ENCODE data around the gene LUZP1.

The LUZP1 gene

DNA sequence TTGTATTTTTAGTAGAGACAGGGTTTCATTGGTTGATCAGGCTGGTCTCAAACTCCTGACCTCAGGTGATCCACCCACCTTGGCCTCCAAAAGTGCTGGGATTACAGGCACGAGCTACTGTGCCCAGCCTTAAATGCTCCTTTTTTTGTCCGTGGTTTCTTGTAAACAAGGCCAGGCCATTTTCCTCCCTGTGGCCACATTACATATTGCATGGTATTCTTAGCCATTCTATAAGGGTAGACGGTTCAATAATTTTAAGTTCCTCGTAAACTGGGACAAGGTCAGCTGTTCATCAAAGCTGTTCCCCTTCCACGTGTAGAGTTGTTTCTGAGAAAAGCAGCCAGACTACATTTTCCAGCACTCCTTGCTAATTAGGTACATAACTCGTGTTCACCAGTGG lies 10.3 kb upstream of the LUZP1 start:
- H3K9me3 ChIP-seq (ENCODE audit: control extremely low read depth in 1 of 5, control insufficient read depth in 4 of 5, insufficient read depth in 2 of 5, low read depth in 1 of 5, low read length in 4 of 5), result no peaks in the 10 kb centered on the region
- H3K36me3 ChIP-seq (ENCODE audit: control insufficient read depth in 4 of 4, insufficient read depth in 4 of 4, low read length in 3 of 4), result no peaks in the 10 kb centered on the region
- 78% methylated on average over 4 of the region's 6 CpGs for WGBS (ENCODE audit: insufficient coverage)
- CTCF ChIA-PET, result interaction anchor here (1.0 to 13.3 kb wide), 11 partner anchors 9 to 85 kb away, joined by 3 to 478 read pairs (median 4); no protein-coding TSS in a partner anchor
- H3K4me1 ChIP-seq (ENCODE audit: control extremely low read depth in 1 of 4, control insufficient read depth in 4 of 4, insufficient read depth in 4 of 4, low read length in 3 of 4), result peaks cover 0 to 26% (median 18%) of the 10 kb centered on the region in 4 experiments
- peak in 2 of 3 donors; percentile 62 to 64 for DNase-seq
- H3K27ac ChIP-seq (ENCODE audit: insufficient read depth in 1 of 2, low read depth in 1 of 2, low read length in 2 of 2, poor library complexity in 1 of 2, severe bottlenecking in 2 of 2), result no peak overlapping the region
- POLR2A ChIA-PET, result interaction anchor here (0.7 kb wide), 2 partner anchors 342 to 452 kb away, joined by 3 read pairs; no protein-coding TSS in a partner anchor
- no peak overlapping the region for H3K4me3 ChIP-seq (ENCODE audit: control insufficient read depth in 1 of 7, extremely low read depth in 1 of 7, insufficient read depth in 4 of 7, low read depth in 2 of 7, low read length in 6 of 7)
- no peaks in the 10 kb centered on the region for H3K27me3 ChIP-seq (replicated peaks in 2 of 5; ENCODE audit: control insufficient read depth in 4 of 5, insufficient read depth in 5 of 5, low read length in 4 of 5)

DNA sequence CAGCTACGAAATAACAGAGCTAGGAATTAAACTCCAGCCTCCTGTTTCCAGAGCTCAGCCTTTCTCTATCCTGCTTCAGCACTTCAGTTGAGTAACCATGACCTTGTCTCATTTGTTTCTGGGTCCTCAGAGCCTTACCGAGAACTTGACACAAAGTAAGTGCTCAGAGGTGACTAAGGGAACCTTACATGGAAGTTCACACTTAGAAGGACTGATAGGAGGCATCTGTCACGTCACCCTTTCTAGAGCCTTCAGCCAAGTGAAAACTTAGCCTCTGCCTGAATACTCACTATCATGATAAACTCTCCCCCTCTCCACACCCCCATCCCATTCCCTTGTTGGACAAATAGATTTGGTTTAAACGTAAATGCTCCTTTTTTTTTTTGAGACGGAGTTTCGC lies 9.8 kb upstream of the LUZP1 start:
- Histone ChIP-seq H3K36me3 (ENCODE audit: control insufficient read depth in 4 of 4, insufficient read depth in 4 of 4, low read length in 3 of 4) (no peaks in the 10 kb centered on the region), H3K9me3 (ENCODE audit: control extremely low read depth in 1 of 5, control insufficient read depth in 4 of 5, insufficient read depth in 2 of 5, low read depth in 1 of 5, low read length in 4 of 5) (no peaks in the 10 kb centered on the region), H3K27me3 (replicated peaks in 2 of 5; ENCODE audit: control insufficient read depth in 4 of 5, insufficient read depth in 5 of 5, low read length in 4 of 5) (no peaks in the 10 kb centered on the region), H3K4me1 (ENCODE audit: control extremely low read depth in 1 of 4, control insufficient read depth in 4 of 4, insufficient read depth in 4 of 4, low read length in 3 of 4) (peaks cover 0 to 26% (median 18%) of the 10 kb centered on the region in 4 experiments), H3K27ac (ENCODE audit: insufficient read depth in 1 of 2, low read depth in 1 of 2, low read length in 2 of 2, poor library complexity in 1 of 2, severe bottlenecking in 2 of 2) (no peak overlapping the region), H3K4me3 (ENCODE audit: control insufficient read depth in 1 of 7, extremely low read depth in 1 of 7, insufficient read depth in 4 of 7, low read depth in 2 of 7, low read length in 6 of 7) (no peak overlapping the region)
- 94% methylated on average over 2 of the region's 6 CpGs for WGBS (ENCODE audit: insufficient coverage)
- POLR2A ChIA-PET, result interaction anchor here (0.7 kb wide), 1 partner anchor 451 kb away, joined by 3 read pairs; no protein-coding TSS in a partner anchor
- DNase-seq, result peak in 1 of 3 donors; percentile 24
- CTCF ChIA-PET, result interaction anchor here (0.6 to 13.3 kb wide), 12 partner anchors 8 to 85 kb away, joined by 3 to 478 read pairs (median 4); no protein-coding TSS in a partner anchor

DNA sequence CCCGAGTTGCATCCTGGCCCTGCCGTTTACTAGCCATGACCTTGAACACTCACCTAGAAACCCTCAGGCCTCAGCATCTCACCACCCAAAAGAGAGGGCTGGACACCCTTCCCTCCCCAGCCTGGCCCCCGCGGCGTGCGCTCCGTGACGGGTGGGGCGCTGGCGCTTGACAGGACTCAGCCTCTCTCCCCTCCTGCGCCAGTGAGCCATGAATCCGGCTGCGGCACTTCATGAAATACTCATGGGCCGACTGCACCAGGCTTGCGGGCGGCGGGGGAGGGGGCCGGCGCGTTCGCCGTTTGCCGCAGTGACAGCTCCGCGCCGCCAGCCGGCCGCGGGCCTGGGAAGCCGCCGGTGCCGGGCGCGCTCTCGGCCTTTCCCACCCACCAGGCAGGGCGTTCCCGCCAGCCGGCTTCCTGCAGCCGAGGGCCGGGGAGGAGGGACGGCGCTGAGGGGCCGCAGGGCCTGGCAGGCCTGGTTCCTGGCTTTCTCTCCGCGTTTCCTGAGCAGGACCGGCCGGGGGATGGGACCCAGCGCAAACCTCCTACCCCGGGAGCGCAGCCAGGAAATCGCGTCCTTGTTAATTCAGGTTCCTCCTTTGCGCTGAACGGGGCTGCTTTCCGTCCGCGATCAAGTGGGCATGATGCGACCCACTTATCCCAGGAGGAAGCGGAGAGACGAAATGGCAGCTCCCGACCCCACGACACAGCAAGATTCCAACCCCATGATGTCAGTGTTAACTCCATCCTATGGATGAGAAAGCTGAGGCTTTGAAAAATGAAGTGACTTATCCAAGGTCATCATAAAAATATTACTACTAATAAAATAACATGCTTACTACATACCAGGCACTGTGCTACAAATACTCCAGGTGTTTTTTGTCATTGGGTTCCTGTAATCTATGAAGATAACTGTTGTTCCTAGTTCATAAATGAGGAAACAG lies 9.1 kb upstream of the LUZP1 start:
- CTCF ChIA-PET, result interaction anchor here (0.6 to 13.3 kb wide), 14 partner anchors 8 to 84 kb away, joined by 3 to 478 read pairs (median 4); no protein-coding TSS in a partner anchor
- WGBS (ENCODE audit: insufficient coverage), result under 1% methylated on average over 45 of the region's 62 CpGs
- H3K36me3 ChIP-seq (ENCODE audit: control insufficient read depth in 4 of 4, insufficient read depth in 4 of 4, low read length in 3 of 4), result no peaks in the 10 kb centered on the region
- no peaks in the 10 kb centered on the region for H3K27me3 ChIP-seq (replicated peaks in 2 of 5; ENCODE audit: control insufficient read depth in 4 of 5, insufficient read depth in 5 of 5, low read length in 4 of 5)
- H3K9me3 ChIP-seq (ENCODE audit: control extremely low read depth in 1 of 5, control insufficient read depth in 4 of 5, insufficient read depth in 2 of 5, low read depth in 1 of 5, low read length in 4 of 5), result no peaks in the 10 kb centered on the region
- peak; percentile 71 to 89 (median 83) for DNase-seq
- H3K4me3 ChIP-seq (ENCODE audit: control insufficient read depth in 1 of 7, extremely low read depth in 1 of 7, insufficient read depth in 4 of 7, low read depth in 2 of 7, low read length in 6 of 7), result peak overlapping the region; percentile 50 to 85 (median 63)
- POLR2A ChIA-PET, result interaction anchor here (0.7 kb wide), 2 partner anchors 79 to 1584 kb away, joined by 3 to 4 read pairs; no protein-coding TSS in a partner anchor
- H3K4me1 ChIP-seq (ENCODE audit: control extremely low read depth in 1 of 4, control insufficient read depth in 4 of 4, insufficient read depth in 4 of 4, low read length in 3 of 4), result peaks cover 0 to 26% (median 18%) of the 10 kb centered on the region in 4 experiments
- H3K27ac ChIP-seq (ENCODE audit: insufficient read depth in 1 of 2, low read depth in 1 of 2, low read length in 2 of 2, poor library complexity in 1 of 2, severe bottlenecking in 2 of 2), result peak overlapping the region in 1 of 2 experiments; percentile 58

DNA sequence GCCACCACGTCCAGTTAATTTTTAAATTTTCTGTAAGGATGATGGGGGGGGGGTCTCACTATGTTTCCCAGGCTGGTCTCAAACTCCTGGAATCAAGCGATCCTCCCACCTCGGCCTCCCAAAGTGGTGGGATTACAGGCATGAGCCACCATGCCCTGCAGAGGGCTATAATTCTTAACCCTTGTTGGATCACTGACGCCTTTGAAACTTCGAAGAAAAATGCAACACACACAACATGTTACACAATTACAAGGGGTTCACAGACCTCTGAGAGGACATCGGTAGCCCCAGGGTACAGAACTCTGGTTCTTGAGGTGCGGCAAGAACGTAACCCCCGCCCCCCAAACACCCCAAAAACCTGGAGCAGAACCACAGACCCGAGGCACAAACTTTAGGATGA lies 8.4 kb upstream of the LUZP1 start:
- Histone ChIP-seq H3K4me3 (ENCODE audit: control insufficient read depth in 1 of 7, extremely low read depth in 1 of 7, insufficient read depth in 4 of 7, low read depth in 2 of 7, low read length in 6 of 7) (peak overlapping the region; percentile 50 to 85 (median 63)), H3K36me3 (ENCODE audit: control insufficient read depth in 4 of 4, insufficient read depth in 4 of 4, low read length in 3 of 4) (no peaks in the 10 kb centered on the region), H3K9me3 (ENCODE audit: control extremely low read depth in 1 of 5, control insufficient read depth in 4 of 5, insufficient read depth in 2 of 5, low read depth in 1 of 5, low read length in 4 of 5) (no peaks in the 10 kb centered on the region), H3K4me1 (ENCODE audit: control extremely low read depth in 1 of 4, control insufficient read depth in 4 of 4, insufficient read depth in 4 of 4, low read length in 3 of 4) (peaks cover 0 to 26% (median 18%) of the 10 kb centered on the region in 4 experiments), H3K27ac (ENCODE audit: insufficient read depth in 1 of 2, low read depth in 1 of 2, low read length in 2 of 2, poor library complexity in 1 of 2, severe bottlenecking in 2 of 2) (no peak overlapping the region), H3K27me3 (replicated peaks in 2 of 5; ENCODE audit: control insufficient read depth in 4 of 5, insufficient read depth in 5 of 5, low read length in 4 of 5) (no peaks in the 10 kb centered on the region)
- no peak for DNase-seq
- ChIA-PET CTCF (interaction anchor here (1.0 to 13.3 kb wide), 6 partner anchors 12 to 83 kb away, joined by 3 to 478 read pairs (median 4); no protein-coding TSS in a partner anchor), POLR2A (interaction anchor here (0.7 kb wide), 1 partner anchor 1583 kb away, joined by 3 read pairs; no protein-coding TSS in a partner anchor)
- 26% methylated on average over 7 of the region's 10 CpGs for WGBS (ENCODE audit: insufficient coverage)

DNA sequence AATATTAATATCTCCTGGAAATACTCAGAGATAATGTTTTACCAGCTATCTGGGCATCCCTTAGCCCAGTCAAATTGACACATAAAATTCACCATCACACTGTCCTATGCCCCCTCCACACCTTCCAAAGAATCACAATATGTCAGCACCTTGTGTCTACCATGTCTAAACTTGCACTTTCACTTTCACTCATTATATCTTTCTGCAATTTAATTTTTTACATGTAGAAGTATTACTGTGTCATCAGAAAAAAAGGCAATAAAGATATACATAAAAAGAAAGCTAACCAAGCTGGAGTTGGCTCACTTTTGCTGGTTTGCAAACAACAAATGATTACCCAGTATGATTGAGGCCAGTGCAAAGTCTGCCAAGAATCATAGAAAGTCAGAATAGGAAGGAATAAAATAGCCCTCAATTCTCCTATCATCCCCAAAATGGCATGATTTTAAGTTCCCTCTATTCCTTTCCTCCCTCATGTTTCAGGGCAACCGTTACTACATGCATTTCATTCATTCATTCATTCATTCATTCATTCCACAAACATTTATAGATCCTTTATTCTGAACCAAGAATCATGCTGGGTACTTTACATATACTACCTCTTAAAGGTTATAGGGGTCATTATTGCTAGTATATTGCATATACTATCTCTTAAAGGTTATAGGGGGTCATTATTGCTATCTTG lies 5.9 kb upstream of the LUZP1 start:
- Histone ChIP-seq H3K4me1 (ENCODE audit: control extremely low read depth in 1 of 4, control insufficient read depth in 4 of 4, insufficient read depth in 4 of 4, low read length in 3 of 4) (peaks cover 0 to 45% (median 29%) of the 10 kb centered on the region in 4 experiments), H3K4me3 (ENCODE audit: control insufficient read depth in 1 of 7, extremely low read depth in 1 of 7, insufficient read depth in 4 of 7, low read depth in 2 of 7, low read length in 6 of 7) (no peak overlapping the region), H3K27ac (ENCODE audit: insufficient read depth in 1 of 2, low read depth in 1 of 2, low read length in 2 of 2, poor library complexity in 1 of 2, severe bottlenecking in 2 of 2) (no peak overlapping the region), H3K36me3 (ENCODE audit: control insufficient read depth in 4 of 4, insufficient read depth in 4 of 4, low read length in 3 of 4) (no peaks in the 10 kb centered on the region), H3K27me3 (replicated peaks in 2 of 5; ENCODE audit: control insufficient read depth in 4 of 5, insufficient read depth in 5 of 5, low read length in 4 of 5) (no peaks in the 10 kb centered on the region), H3K9me3 (ENCODE audit: control extremely low read depth in 1 of 5, control insufficient read depth in 4 of 5, insufficient read depth in 2 of 5, low read depth in 1 of 5, low read length in 4 of 5) (no peaks in the 10 kb centered on the region)
- POLR2A ChIA-PET, result no interaction called here
- WGBS (ENCODE audit: insufficient coverage), result no CpG with 5 or more reads among the region's 1 CpG
- CTCF ChIA-PET, result interaction anchor here (1.0 to 8.9 kb wide), 4 partner anchors 9 to 75 kb away, joined by 3 to 60 read pairs (median 6); no protein-coding TSS in a partner anchor
- peak in 2 of 3 donors; percentile 33 to 37 for DNase-seq

DNA sequence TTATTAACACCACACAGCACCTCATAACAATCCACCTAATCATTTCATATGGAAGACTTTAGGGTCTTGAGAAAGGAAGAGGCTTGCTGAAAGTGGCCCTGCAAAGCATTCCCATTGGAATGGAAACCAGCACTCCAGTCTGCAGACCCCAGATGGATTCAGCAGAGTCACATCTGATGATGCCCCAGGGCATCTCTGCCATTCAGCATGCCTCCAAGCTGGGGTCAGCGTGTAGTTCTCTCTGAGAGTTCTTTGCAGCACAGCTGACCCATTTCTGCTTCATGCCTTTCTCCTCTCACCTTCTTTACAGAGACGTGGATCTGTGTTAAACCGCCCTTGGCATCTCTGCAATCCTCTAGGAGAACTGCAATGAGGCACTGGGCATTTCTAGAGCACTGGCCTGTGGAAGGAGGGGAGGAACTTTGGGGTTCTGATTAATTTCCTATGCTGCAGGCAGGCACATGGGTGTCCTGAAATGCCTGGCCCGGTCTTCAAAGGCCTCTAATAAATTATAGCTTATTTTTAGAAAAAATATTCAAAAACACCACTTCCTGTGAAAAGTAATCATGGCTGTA lies 2.6 kb upstream of the LUZP1 start:
- POLR2A ChIA-PET, result interaction anchor here (0.6 kb wide), 1 partner anchor 78 kb away, joined by 3 read pairs; no protein-coding TSS in a partner anchor
- H3K4me1 ChIP-seq (ENCODE audit: control extremely low read depth in 1 of 4, control insufficient read depth in 4 of 4, insufficient read depth in 4 of 4, low read length in 3 of 4), result peaks cover 6 to 37% (median 30%) of the 10 kb centered on the region in 4 experiments
- H3K36me3 ChIP-seq (ENCODE audit: control insufficient read depth in 4 of 4, insufficient read depth in 4 of 4, low read length in 3 of 4), result no peaks in the 10 kb centered on the region
- H3K27me3 ChIP-seq (replicated peaks in 2 of 5; ENCODE audit: control insufficient read depth in 4 of 5, insufficient read depth in 5 of 5, low read length in 4 of 5), result no peaks in the 10 kb centered on the region
- H3K9me3 ChIP-seq (ENCODE audit: control extremely low read depth in 1 of 5, control insufficient read depth in 4 of 5, insufficient read depth in 2 of 5, low read depth in 1 of 5, low read length in 4 of 5), result no peaks in the 10 kb centered on the region
- CTCF ChIA-PET, result interaction anchor here (0.6 to 8.9 kb wide), 3 partner anchors 13 to 35 kb away, joined by 3 to 60 read pairs (median 3); no protein-coding TSS in a partner anchor
- H3K4me3 ChIP-seq (ENCODE audit: control insufficient read depth in 1 of 7, extremely low read depth in 1 of 7, insufficient read depth in 4 of 7, low read depth in 2 of 7, low read length in 6 of 7), result no peak overlapping the region
- DNase-seq, result no peak
- H3K27ac ChIP-seq (ENCODE audit: insufficient read depth in 1 of 2, low read depth in 1 of 2, low read length in 2 of 2, poor library complexity in 1 of 2, severe bottlenecking in 2 of 2), result no peak overlapping the region
- WGBS (ENCODE audit: insufficient coverage), result 80% methylated on average over 1 of the region's 4 CpGs

Measured in common myeloid progenitor, CD34-positive (primary cell).